ENCODE data around the gene OGFOD3.

- TF ChIP-seq, protein P1, sequence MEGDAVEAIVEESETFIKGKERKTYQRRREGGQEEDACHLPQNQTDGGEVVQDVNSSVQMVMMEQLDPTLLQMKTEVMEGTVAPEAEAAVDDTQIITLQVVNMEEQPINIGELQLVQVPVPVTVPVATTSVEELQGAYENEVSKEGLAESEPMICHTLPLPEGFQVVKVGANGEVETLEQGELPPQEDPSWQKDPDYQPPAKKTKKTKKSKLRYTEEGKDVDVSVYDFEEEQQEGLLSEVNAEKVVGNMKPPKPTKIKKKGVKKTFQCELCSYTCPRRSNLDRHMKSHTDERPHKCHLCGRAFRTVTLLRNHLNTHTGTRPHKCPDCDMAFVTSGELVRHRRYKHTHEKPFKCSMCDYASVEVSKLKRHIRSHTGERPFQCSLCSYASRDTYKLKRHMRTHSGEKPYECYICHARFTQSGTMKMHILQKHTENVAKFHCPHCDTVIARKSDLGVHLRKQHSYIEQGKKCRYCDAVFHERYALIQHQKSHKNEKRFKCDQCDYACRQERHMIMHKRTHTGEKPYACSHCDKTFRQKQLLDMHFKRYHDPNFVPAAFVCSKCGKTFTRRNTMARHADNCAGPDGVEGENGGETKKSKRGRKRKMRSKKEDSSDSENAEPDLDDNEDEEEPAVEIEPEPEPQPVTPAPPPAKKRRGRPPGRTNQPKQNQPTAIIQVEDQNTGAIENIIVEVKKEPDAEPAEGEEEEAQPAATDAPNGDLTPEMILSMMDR (conservative IDR thresholded peaks at IDR 0.05): no peak
- no peak for TF ChIP-seq ZFX (IDR thresholded peaks at IDR 0.05)
Measured at GRCh38 chr17:82361885-82362633, 56.3 kb downstream of the OGFOD3 start.

Measured in C4-2B (cell line).